ENCODE measurements around the gene VLDLR. TPM values are rescaled to one million over a fixed set of nuclear protein-coding genes. Genes with fewer than 3 reads are reported as not detected.

The VLDLR gene
- total RNA-seq, 1 experiment from 2014 or later = not detected

GRCh38 chr9:2616692-2617377, 4.8 kb upstream of the VLDLR start:
- no peak for DNase-seq (ENCODE audit: low spot score)

GRCh38 chr9:2618289-2618688, 3.3 kb upstream of the VLDLR start:
- in situ Hi-C loops (cut with HindIII; ENCODE audit: low sequenced_read_pairs) = no loop called here
- DNase-seq (ENCODE audit: low spot score) = no peak

More at GRCh38 chr9:2616692-2617377, 4.8 kb upstream of the VLDLR start:
- in situ Hi-C loops (cut with HindIII; ENCODE audit: low sequenced_read_pairs) = no loop called here

- peak; percentile 86 for DNase-seq (ENCODE audit: low spot score)
- in situ Hi-C loops (cut with HindIII; ENCODE audit: low sequenced_read_pairs) = no loop called here
These were observed 467 bp upstream of the VLDLR start for GRCh38 chr9:2620919-2621721.

GRCh38 chr9:2622461-2623287, 1.1 kb downstream of the VLDLR start:
- DNase-seq (ENCODE audit: low spot score) = no peak
- in situ Hi-C loops (cut with HindIII; ENCODE audit: low sequenced_read_pairs) = no loop called here

GRCh38 chr9:2623288-2624050, 1.9 kb downstream of the VLDLR start:
- in situ Hi-C loops (cut with HindIII; ENCODE audit: low sequenced_read_pairs) = no loop called here
- peak; percentile 77 for DNase-seq (ENCODE audit: low spot score)

GRCh38 chr9:2624051-2624682, 2.6 kb downstream of the VLDLR start:
- in situ Hi-C loops (cut with HindIII; ENCODE audit: low sequenced_read_pairs) = no loop called here
- DNase-seq (ENCODE audit: low spot score) = no peak

GRCh38 chr9:2625427-2625826, 3.8 kb downstream of the VLDLR start:
- DNase-seq (ENCODE audit: low spot score) = no peak
- in situ Hi-C loops (cut with HindIII; ENCODE audit: low sequenced_read_pairs) = no loop called here

- in situ Hi-C loops (cut with HindIII; ENCODE audit: low sequenced_read_pairs) = no loop called here
- DNase-seq (ENCODE audit: low spot score) = no peak
These were observed 7.3 kb downstream of the VLDLR start for GRCh38 chr9:2628919-2629318.

- in situ Hi-C loops (cut with HindIII; ENCODE audit: low sequenced_read_pairs) = no loop called here
- no peak for DNase-seq (ENCODE audit: low spot score)
These were observed 8.6 kb downstream of the VLDLR start for GRCh38 chr9:2630158-2630557.

GRCh38 chr9:2631263-2631662, 9.7 kb downstream of the VLDLR start:
- in situ Hi-C loops (cut with HindIII; ENCODE audit: low sequenced_read_pairs) = no loop called here
- DNase-seq (ENCODE audit: low spot score) = no peak

GRCh38 chr9:2634153-2634552, 12.6 kb downstream of the VLDLR start:
- DNase-seq (ENCODE audit: low spot score) = peak; percentile 37
- in situ Hi-C loops (cut with HindIII; ENCODE audit: low sequenced_read_pairs) = no loop called here

- in situ Hi-C loops (cut with HindIII; ENCODE audit: low sequenced_read_pairs) = no loop called here
These were observed 13.2 kb downstream of the VLDLR start for GRCh38 chr9:2634818-2635217.

GRCh38 chr9:2635922-2636321, 14.3 kb downstream of the VLDLR start:
- in situ Hi-C loops (cut with HindIII; ENCODE audit: low sequenced_read_pairs) = no loop called here
- no peak for DNase-seq (ENCODE audit: low spot score)

More at GRCh38 chr9:2634818-2635217, 13.2 kb downstream of the VLDLR start:
- no peak for DNase-seq (ENCODE audit: low spot score)

- in situ Hi-C loops (cut with HindIII; ENCODE audit: low sequenced_read_pairs) = no loop called here
- no peak for DNase-seq (ENCODE audit: low spot score)
These were observed 15.8 kb downstream of the VLDLR start for GRCh38 chr9:2637390-2637789.

- in situ Hi-C loops (cut with HindIII; ENCODE audit: low sequenced_read_pairs) = no loop called here
- no peak for DNase-seq (ENCODE audit: low spot score)
These were observed 17.5 kb downstream of the VLDLR start for GRCh38 chr9:2638871-2639673.

GRCh38 chr9:2639786-2640185, 18.2 kb downstream of the VLDLR start:
- no peak for DNase-seq (ENCODE audit: low spot score)
- in situ Hi-C loops (cut with HindIII; ENCODE audit: low sequenced_read_pairs) = no loop called here

- in situ Hi-C loops (cut with HindIII; ENCODE audit: low sequenced_read_pairs) = no loop called here
- no peak for DNase-seq (ENCODE audit: low spot score)
These were observed 19.0 kb downstream of the VLDLR start for GRCh38 chr9:2640570-2640969.

- in situ Hi-C loops (cut with HindIII; ENCODE audit: low sequenced_read_pairs) = no loop called here
- no peak for DNase-seq (ENCODE audit: low spot score)
These were observed 19.4 kb downstream of the VLDLR start for GRCh38 chr9:2641033-2641432.

All from G401 (cell line).